Measurements from ENCODE around the gene DCST2.

The DCST2 gene

GRCh38 chr1:154973344-154974101 lies 60.1 kb downstream of the DCST2 start:
- peak; percentile 80 to 95 (median 86) for DNase-seq

GRCh38 chr1:154972517-154973343 lies 60.9 kb downstream of the DCST2 start:
- DNase-seq = no peak

DNA sequence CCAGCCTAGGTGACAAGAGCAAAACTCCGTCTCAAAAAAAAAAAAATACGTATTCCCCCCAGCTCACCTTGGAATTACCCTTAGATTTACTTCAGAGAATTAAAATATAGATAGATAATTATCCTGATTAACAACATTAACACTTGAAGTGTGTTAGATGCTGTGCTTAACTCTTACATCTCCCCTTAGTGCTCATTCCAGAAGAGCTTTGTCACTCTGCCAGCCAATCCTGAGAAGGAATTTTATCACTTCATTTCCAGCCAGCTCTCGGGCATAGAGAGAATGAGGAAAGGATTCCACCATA lies 61.4 kb downstream of the DCST2 start:
- DNase-seq = no peak

GRCh38 chr1:154971341-154971998 lies 62.1 kb downstream of the DCST2 start:
- DNase-seq = no peak

DNA sequence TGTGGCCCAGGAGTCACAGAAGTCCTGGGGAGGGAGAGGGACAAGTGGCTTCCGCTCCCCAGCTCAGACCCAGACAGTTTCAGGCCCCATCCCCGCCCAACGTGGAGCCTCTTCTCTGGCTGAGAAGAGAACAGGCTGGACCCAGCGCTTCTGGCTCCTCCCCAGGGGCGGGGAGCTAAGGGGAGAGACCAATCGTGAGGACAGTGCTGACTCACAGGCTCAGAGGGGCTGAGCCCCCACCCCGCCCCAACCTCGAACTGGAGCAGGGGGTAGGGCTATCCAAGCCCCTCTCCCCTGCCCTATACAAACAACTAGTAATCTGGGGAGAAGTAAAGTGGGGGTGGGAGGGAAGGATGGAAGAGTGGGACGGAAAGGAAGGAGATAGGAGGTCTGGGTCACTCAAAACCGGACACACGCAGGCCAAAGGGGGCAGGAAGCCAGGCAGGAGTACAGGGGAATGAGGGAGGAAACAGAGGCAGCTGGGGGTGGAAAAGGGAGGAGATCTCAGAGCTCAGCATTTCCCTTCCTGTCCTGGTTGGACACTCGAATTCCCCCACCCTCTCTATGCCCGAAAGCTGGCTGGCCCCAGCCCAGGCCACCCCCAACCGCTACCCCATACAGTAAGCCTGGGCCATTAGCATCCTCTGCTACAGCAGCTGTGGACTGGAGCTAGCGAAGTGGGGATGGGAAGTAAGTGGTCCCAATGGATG lies 62.8 kb downstream of the DCST2 start, which contains the start of gene SHC1:
Gene SHC1 (minus strand): TSS at position 117 of the 710 bp plus-strand sequence. CDS start 221 bp downstream, outside the sequence.
- peak in 2 of 5 experiments; percentile 25 to 69 for DNase-seq

GRCh38 chr1:154969860-154970452 lies 63.6 kb downstream of the DCST2 start:
- no peak for DNase-seq

DNA sequence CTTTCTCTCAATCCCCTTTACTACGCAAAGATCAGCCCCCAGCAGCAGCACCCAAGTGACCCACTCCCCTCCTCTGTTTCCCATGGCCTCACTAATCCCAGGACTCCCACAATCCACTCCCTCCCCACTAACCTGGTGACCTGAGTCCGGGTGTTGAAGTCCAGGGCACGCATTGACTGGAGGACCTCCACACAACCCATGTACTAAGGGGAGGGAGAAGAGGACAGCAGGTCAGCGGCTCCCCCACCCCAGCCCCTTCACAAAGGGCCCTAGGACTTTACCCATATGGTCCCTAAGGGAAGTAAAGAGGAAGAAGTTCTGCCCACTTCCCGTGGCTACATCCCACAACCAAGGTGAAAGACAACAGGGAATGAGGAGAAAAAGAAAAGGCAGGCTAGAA lies 64.3 kb downstream of the DCST2 start:
- DNase-seq = no peak

DNA sequence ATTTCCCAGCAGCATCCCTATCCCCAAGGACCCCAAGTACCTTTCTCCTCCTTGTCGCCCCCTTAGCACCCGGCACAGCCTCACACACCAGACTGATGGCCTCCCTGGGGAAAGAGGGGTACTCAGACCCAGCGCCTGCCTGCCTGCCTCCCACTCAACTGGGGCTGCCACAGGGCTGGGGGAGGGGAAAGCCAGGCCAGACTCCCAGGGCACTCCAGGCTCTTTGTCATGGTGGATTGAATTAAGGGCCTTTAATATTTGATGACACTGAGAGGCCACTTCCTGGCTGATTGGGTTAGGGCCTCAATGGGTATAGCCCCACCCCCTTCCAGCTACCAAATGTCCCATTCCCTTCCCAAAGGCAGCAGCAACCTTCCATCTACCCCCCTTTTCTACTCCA lies 64.8 kb downstream of the DCST2 start:
- no peak for DNase-seq
